Activated T-cell treated with anti-CD3 and anti-CD28 coated beads, Interleukin-2, amount 50 U/mL, for 72 hours (primary cell): ENCODE measurements around the gene TIMP2. TPM values are rescaled to one million over a fixed set of nuclear protein-coding genes. Genes with fewer than 3 reads are reported as not detected.
"Not testable (repeated sequence)": the region's sequence is repeated elsewhere in the genome, so short reads cannot be mapped to it uniquely, and the experiment has no call there.

Source experiments
- ATAC-seq, 2 donors: fragments of 150-1000 bp; cut with Tn5 transposase; replicated peaks in 1 of 2; 2 replicates each; pipeline ENCODE4 v1.10.0; 2021; ENCODE audit warnings: moderate library complexity in 2 of 2, mild to moderate bottlenecking in 1 of 2
- DNase-seq, 2 donors: peaks; one replicate each; pipeline ENCODE4 v3.0.0; 2021 to 2022; ENCODE audit warnings: mixed read lengths in 1 of 2
- H3K27ac Mint-ChIP-seq: one replicate; pipeline ENCODE4 v1.8.0; 2022; ENCODE audit warnings: mild to moderate bottlenecking, moderate library complexity, mixed read lengths
- H3K27me3 Mint-ChIP-seq: one replicate; pipeline ENCODE4 v1.8.0; 2022; ENCODE audit warnings: low read depth, mixed read lengths
- H3K36me3 Mint-ChIP-seq, 2 donors: one replicate each; pipeline ENCODE4 v1.8.0; 2022; ENCODE audit warnings: mixed read lengths in 2 of 2, mild to moderate bottlenecking in 1 of 2; ENCODE audit not compliant: insufficient read depth in 2 of 2
- H3K4me1 Mint-ChIP-seq: one replicate; pipeline ENCODE4 v1.8.0; 2022; ENCODE audit warnings: low read depth, mixed read lengths
- H3K4me3 Mint-ChIP-seq, 2 donors: one replicate each; pipeline ENCODE4 v1.8.0; 2022; ENCODE audit warnings: mild to moderate bottlenecking in 2 of 2, mixed read lengths in 2 of 2, moderate library complexity in 2 of 2
- H3K9me3 Mint-ChIP-seq, 2 donors: one replicate each; pipeline ENCODE4 v1.8.0; 2022; ENCODE audit warnings: mixed read lengths in 2 of 2
- total RNA-seq, 2 donors: library from RNA; stranded (reverse); gene quantifications; one replicate each; pipeline ENCODE4 v1.2.3, GENCODE V29; 2022

The TIMP2 gene
- total RNA-seq, 2 donors from 2014 or later, result 2.6 to 4.1 TPM

DNA sequence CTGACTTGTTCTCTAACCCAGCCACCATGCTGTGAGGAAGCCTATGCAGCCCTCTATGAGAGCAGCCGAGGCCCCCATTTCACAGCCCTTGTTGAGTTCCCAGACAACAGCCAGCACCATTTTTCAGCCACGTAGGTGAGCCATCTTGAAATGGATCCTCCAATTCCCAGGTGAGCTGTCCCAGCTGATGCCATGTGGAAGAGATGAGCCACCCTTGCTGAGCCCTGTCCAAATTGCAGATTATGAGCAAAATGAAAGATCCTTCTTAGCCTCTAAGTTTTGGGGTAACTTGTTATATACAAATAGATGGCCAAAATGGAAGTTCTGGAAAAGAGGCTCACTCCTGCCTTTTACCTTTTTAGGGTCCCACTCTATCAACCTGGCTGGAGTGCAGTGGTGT is 25.7 kb upstream of the TIMP2 start:
- H3K36me3 Mint-ChIP-seq, result peaks cover 8 to 10% of the 10 kb centered on the region in 2 donors
- H3K9me3 Mint-ChIP-seq, result peaks cover 1 to 8% of the 10 kb centered on the region in 2 donors
- no peak for DNase-seq
- H3K27me3 Mint-ChIP-seq, result no peaks in the 10 kb centered on the region
- no peak overlapping the region for H3K27ac Mint-ChIP-seq
- no peak for ATAC-seq
- H3K4me1 Mint-ChIP-seq, result peaks cover 9% of the 10 kb centered on the region
- H3K4me3 Mint-ChIP-seq, result no peak overlapping the region

GRCh38 chr17:78947235-78948149 is 22.3 kb upstream of the TIMP2 start:
- ATAC-seq, result peak in 1 of 2 donors; percentile 28
- no peak overlapping the region for H3K4me3 Mint-ChIP-seq

DNA sequence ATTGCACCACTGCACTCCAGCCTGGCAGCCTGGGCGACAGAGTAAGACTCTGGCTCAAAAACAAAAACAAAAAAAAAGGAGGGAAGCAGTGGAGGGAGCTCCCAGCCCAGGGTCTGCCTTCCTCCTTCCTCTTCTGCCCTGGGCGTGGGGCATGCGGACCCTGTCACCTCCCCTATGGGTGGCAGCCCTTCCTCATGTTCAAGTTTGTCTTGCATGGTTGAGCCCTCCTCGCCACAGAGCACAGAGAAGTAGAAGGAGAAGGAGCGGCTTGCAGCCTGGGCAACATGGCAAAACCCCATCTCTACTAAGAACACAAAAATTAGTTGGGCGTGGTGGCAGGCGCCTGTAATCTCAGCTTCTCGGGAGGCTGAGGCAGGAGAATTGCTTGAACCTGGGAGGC is 21.4 kb upstream of the TIMP2 start:
- Mint-ChIP-seq H3K27ac (no peak overlapping the region), H3K27me3 (no peaks in the 10 kb centered on the region), H3K4me3 (no peak overlapping the region), H3K9me3 (peaks cover 1 to 8% of the 10 kb centered on the region in 2 donors), H3K4me1 (no peaks in the 10 kb centered on the region), H3K36me3 (peaks cover 8 to 10% of the 10 kb centered on the region in 2 donors)
- DNase-seq, result no peak
- ATAC-seq, result no peak

More at GRCh38 chr17:78947235-78948149, 22.3 kb upstream of the TIMP2 start:
- Mint-ChIP-seq H3K36me3 (peaks cover 8 to 10% of the 10 kb centered on the region in 2 donors), H3K4me1 (no peaks in the 10 kb centered on the region), H3K9me3 (peaks cover 1 to 8% of the 10 kb centered on the region in 2 donors), H3K27me3 (no peaks in the 10 kb centered on the region), H3K27ac (no peak overlapping the region)
- DNase-seq, result no peak

DNA sequence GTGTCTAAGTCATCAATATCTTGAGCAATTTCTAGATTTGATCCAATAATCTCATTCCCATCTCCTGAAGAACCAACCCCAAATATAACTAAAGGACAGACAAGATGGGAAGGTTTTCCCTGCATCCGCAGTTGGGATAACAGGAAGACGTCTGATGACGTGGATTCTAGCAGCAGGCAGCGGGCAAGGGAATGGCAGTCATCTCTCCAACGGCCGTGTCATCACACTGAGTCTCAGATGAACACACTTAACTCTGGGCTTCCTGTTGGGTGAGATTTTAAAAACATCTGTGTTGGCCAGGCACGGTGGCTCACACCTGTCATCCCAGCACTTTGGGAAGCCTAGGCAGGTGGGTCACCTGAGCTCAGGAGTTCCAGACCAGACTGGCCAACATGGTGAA is 20.9 kb upstream of the TIMP2 start:
- peaks cover 4 to 6% of the 10 kb centered on the region in 2 donors for H3K36me3 Mint-ChIP-seq
- no peak overlapping the region for H3K27ac Mint-ChIP-seq
- no peaks in the 10 kb centered on the region for H3K4me1 Mint-ChIP-seq
- DNase-seq (no peak), ATAC-seq (no peak)
- no peaks in the 10 kb centered on the region for H3K27me3 Mint-ChIP-seq
- no peak overlapping the region for H3K4me3 Mint-ChIP-seq
- H3K9me3 Mint-ChIP-seq, result peaks cover 1 to 7% of the 10 kb centered on the region in 2 donors

DNA sequence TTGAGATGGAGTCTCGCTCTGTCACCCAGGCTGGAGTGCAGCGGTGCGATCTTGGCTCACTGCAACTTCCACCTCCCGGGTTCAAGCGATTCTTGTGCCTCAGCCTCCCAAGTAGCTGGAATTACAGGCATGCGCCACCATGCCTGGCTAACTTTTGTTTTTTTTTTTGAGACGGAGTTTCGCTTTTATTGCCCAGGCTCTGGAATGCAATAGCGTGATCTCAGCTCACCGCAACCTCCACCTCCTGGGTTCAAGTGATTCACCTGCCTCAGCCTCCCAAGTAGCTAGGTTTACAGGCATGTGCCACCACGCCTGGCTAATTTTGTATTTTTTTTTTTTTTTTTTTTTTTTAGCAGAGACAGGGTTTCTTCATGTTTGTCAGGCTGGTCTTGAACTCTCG is 20.3 kb upstream of the TIMP2 start:
- not testable (repeated sequence) for DNase-seq, H3K27me3 Mint-ChIP-seq, H3K9me3 Mint-ChIP-seq, H3K36me3 Mint-ChIP-seq, H3K4me3 Mint-ChIP-seq, ATAC-seq, H3K27ac Mint-ChIP-seq, H3K4me1 Mint-ChIP-seq

DNA sequence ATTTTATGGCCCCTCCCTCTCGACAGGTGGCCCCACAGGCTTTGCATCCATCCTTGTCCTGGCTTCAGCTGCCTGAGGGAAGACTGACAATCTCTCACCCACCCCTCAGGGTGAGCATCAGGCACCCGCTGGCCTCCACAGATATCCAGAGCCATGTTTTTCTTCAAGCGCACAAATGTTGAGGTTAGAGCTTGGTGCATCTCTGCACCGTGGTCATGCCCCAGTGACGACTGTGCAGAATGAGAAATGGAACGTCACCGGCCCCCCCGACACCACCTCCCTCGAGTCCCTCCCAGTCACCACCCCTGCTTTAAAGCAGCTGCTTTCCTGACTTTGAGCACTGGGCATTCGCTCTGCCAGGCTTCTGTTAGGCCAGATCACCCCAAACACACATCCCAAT is 19.8 kb upstream of the TIMP2 start:
- Mint-ChIP-seq H3K9me3 (no peaks in the 10 kb centered on the region), H3K4me3 (no peak overlapping the region), H3K27ac (no peak overlapping the region), H3K27me3 (no peaks in the 10 kb centered on the region), H3K4me1 (no peaks in the 10 kb centered on the region), H3K36me3 (peaks cover 1 to 3% of the 10 kb centered on the region in 2 donors)
- ATAC-seq (no peak), DNase-seq (no peak)

DNA sequence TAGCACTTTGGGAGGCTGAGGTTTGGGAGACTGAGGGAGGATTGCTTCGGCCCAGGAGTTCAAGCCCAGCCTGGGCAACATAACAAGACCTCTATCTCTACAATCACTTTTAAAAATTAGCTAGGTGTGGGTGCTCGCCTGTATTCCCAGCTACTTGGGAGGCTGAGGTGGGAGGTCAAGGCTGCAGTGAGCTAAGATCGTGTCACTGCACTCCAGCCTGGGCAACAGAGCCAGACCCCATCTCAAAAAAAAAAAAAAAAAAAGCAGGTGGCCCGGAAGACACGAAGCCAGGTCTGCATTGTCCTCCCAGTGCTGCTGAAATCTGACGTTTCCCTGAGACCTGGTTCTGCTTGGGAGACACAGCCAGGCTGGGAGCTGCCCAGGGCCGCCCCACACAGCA is 18.8 kb upstream of the TIMP2 start:
- no peaks in the 10 kb centered on the region for H3K27me3 Mint-ChIP-seq
- DNase-seq (no peak), ATAC-seq (no peak)
- H3K9me3 Mint-ChIP-seq, result no peaks in the 10 kb centered on the region
- H3K36me3 Mint-ChIP-seq, result no peaks in the 10 kb centered on the region
- no peak overlapping the region for H3K27ac Mint-ChIP-seq
- no peaks in the 10 kb centered on the region for H3K4me1 Mint-ChIP-seq
- no peak overlapping the region for H3K4me3 Mint-ChIP-seq

DNA sequence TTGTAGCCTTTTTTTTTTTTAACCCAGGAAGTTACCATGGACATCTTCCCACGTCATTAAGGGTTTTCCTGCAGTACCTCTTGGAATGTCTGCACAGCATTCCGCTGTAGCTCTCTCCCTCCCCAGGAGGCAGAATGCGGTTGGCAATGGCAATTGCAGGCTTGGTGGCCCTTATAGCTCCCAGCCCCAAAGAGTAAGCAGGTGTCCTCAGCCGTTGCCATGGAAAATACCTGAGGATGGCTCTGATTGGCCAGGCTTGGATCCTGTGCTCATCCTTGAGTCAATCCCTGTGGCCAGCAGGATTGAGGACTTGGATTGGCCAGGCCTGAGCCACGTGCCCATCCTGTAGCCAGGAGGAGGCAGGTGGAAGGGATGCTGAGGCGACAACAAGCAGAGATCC is 15.5 kb upstream of the TIMP2 start:
- Mint-ChIP-seq H3K27me3 (no peaks in the 10 kb centered on the region), H3K4me1 (no peaks in the 10 kb centered on the region), H3K4me3 (no peak overlapping the region), H3K27ac (no peak overlapping the region), H3K9me3 (no peaks in the 10 kb centered on the region), H3K36me3 (no peaks in the 10 kb centered on the region)
- ATAC-seq, result no peak
- no peak for DNase-seq

DNA sequence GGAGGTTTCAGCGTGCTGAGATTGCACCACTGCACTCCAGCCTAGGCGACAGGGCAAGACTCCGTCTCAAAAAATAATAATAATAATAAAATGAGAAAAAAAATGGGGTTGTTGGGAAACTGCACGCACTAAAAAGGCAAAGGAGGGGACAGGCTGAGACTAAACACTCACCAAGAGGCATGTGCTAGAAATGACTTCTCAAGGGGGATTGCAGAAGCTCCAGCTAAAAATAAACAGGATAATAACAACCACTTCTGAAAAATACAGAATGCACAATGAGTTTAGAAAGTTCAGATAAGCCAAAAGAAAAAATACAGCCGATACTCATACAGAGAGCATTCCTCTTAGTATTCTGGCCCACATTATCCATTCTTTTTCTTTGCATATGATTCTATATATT is 15.1 kb upstream of the TIMP2 start:
- no peak for ATAC-seq
- no peaks in the 10 kb centered on the region for H3K9me3 Mint-ChIP-seq
- no peaks in the 10 kb centered on the region for H3K4me1 Mint-ChIP-seq
- H3K27me3 Mint-ChIP-seq, result no peaks in the 10 kb centered on the region
- H3K27ac Mint-ChIP-seq, result no peak overlapping the region
- H3K4me3 Mint-ChIP-seq, result no peak overlapping the region
- DNase-seq, result no peak
- H3K36me3 Mint-ChIP-seq, result no peaks in the 10 kb centered on the region

DNA sequence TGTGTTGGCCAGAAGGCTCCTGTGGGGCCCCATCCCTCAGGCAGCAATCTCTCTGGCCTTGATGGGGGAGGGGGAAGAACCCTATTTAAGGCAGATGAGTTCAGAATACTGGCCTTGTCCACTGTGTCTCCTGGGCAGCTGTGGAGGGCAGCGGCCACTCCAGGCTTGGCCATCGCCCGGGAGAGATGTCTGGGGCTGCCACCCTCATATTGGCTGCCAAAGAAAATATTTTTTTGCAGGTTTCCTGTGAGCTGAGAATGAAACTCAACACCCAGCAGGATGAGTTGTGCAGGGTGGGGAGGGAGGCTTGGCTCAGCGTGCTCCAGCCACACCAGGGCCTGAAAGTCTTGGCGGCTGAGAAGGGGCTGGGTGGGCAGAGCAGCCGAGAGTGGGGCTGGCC is 14.4 kb upstream of the TIMP2 start:
- no peaks in the 10 kb centered on the region for H3K9me3 Mint-ChIP-seq
- H3K4me3 Mint-ChIP-seq, result no peak overlapping the region
- H3K36me3 Mint-ChIP-seq, result no peaks in the 10 kb centered on the region
- no peaks in the 10 kb centered on the region for H3K4me1 Mint-ChIP-seq
- no peaks in the 10 kb centered on the region for H3K27me3 Mint-ChIP-seq
- ATAC-seq (no peak), DNase-seq (no peak)
- no peak overlapping the region for H3K27ac Mint-ChIP-seq

GRCh38 chr17:78937561-78937960 is 12.4 kb upstream of the TIMP2 start:
- ATAC-seq, result no peak
- Mint-ChIP-seq H3K4me3 (no peak overlapping the region), H3K9me3 (no peaks in the 10 kb centered on the region), H3K27ac (no peak overlapping the region), H3K4me1 (no peaks in the 10 kb centered on the region), H3K27me3 (no peaks in the 10 kb centered on the region), H3K36me3 (no peaks in the 10 kb centered on the region)
- no peak for DNase-seq

DNA sequence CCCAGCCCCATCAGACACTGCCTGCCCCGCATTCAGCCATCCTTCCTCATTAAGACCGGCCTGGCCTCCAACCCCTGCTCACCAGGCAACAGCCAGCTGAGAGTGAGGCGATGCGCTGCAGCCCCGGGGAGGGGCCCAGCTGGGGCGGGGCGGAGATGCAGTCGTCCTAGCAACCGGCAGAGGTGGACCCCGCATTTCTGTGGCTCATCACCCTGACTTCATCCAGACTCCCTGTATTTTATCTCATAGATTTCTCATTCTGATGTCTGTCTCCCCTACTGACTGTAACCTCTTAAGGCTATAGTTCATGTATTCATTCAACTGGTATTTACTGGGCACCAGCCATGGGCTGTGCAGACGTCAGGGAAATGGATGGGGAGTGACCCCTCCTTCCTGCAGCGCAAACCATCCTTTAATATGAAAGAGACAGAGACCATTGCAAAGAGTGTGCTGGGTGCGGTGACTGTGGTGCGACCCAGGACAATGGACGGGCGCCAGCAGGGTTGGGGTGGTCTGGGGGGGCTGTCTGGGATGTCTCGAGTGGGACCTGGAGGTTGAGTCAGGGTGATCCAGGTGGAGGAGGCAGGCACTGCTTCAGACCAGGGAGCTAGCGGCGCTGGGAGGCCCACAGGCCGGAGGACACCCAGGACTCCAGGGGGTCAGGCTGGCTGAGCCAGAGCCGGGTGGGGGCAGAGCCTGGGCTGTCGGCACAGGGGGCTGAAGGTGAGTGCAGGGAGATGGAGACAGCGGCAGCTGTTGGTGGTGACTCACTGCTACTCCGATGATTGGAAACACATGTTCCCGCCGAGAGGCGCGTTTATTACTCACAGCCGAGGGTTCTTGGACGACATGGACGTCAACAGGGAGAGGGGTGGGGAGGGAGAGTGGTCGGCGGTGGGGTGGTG is 10.5 kb upstream of the TIMP2 start:
- Mint-ChIP-seq H3K4me3 (no peak overlapping the region), H3K9me3 (no peaks in the 10 kb centered on the region), H3K27ac (peak overlapping the region; percentile 18), H3K36me3 (no peaks in the 10 kb centered on the region), H3K27me3 (no peaks in the 10 kb centered on the region), H3K4me1 (no peaks in the 10 kb centered on the region)
- DNase-seq, result no peak
- no peak for ATAC-seq

- DNase-seq (no peak), ATAC-seq (no peak)
- Mint-ChIP-seq H3K27me3 (no peaks in the 10 kb centered on the region), H3K9me3 (no peaks in the 10 kb centered on the region), H3K27ac (no peak overlapping the region), H3K4me3 (no peak overlapping the region), H3K36me3 (no peaks in the 10 kb centered on the region), H3K4me1 (no peaks in the 10 kb centered on the region)
These were observed 9.7 kb upstream of the TIMP2 start for GRCh38 chr17:78934681-78935418.
